Left ventricle myocardium inferior (tissue), 1 donor: ENCODE data around the gene TMIGD2. TPM values are rescaled to one million over a fixed set of nuclear protein-coding genes. Genes with fewer than 3 reads are reported as not detected.
"Not testable (repeated sequence)": the region's sequence is repeated elsewhere in the genome, so short reads cannot be mapped to it uniquely, and the experiment has no call there.

Source experiments
- DNase-seq: peaks from one replicate; pipeline ENCODE4 v3.0.0-alpha.2; 2020
- H3K27ac ChIP-seq: fragments of 200-600 bp; replicated peaks from 2 replicates; pipeline ENCODE4 v1.8.0; 2021
- H3K27me3 ChIP-seq: fragments of 200-600 bp; 2 replicates; pipeline ENCODE4 v1.8.0; 2021; ENCODE audit warnings: low read depth
- H3K36me3 ChIP-seq: fragments of 200-600 bp; 2 replicates; pipeline ENCODE4 v1.8.0; 2021
- H3K4me1 ChIP-seq: fragments of 200-600 bp; 2 replicates; pipeline ENCODE4 v1.8.0; 2021
- H3K4me3 ChIP-seq: fragments of 200-600 bp; 2 replicates; pipeline ENCODE4 v1.8.0; 2021; ENCODE audit warnings: mild to moderate bottlenecking, moderate library complexity
- H3K9me3 ChIP-seq: fragments of 200-600 bp; replicated peaks from 2 replicates; pipeline ENCODE4 v1.8.0; 2021
- CTCF ChIP-seq: fragments of 200-600 bp; IDR thresholded peaks from 2 replicates; pipeline ENCODE4 v1.8.0; 2021; ENCODE audit warnings: antibody characterized with exemption, mild to moderate bottlenecking, borderline replicate concordance
- intact Hi-C: fragments of 100-400 bp; cut with micrococcal nuclease; formaldehyde crosslinking; loops from one replicate; pipeline ENCODE4 v1.11.0; 2022
- long read RNA-seq: library from polyadenylated mRNA; unstranded; transcript quantifications from one replicate; pipeline ENCODE4 v2.0.0, GENCODE V29; 2021
- total RNA-seq: library from RNA; stranded (reverse); fragmentation: NEBNext Ultra II Directional; extraction: Animal tissue kit (Norgen Biotek cat#: 25700); gene quantifications from one replicate; pipeline ENCODE4 v1.2.1, GENCODE V29; 2021
- donor health status: DM: no; HTN: yes; CAD: no; lungs with severe emphysema.

TMIGD2 gene
- total RNA-seq: not detected
- long read RNA-seq: 0 reads

GRCh38 chr19:4302243-4302640, at the start of gene TMIGD2:
TMIGD2 (minus strand) TSS chr19:4302389; CDS start chr19:4302385, 4 bp downstream.
- Histone ChIP-seq H3K27me3 (peaks cover 75% of the 10 kb centered on the region), H3K36me3 (no peaks in the 10 kb centered on the region), H3K27ac (no peak within 1 kb of the TSS), H3K9me3 (no peaks in the 10 kb centered on the region), H3K4me3 (no peak within 1 kb of the TSS), H3K4me1 (peaks cover 5% of the 10 kb centered on the region)
- DNase-seq: no peak
- intact Hi-C loops: no loop called here
- TF ChIP-seq CTCF: no peak

GRCh38 chr19:4350726-4351125, 48.5 kb upstream of the TMIGD2 start:
- H3K4me1 ChIP-seq: peaks cover 7% of the 10 kb centered on the region
- H3K36me3 ChIP-seq: peaks cover 17% of the 10 kb centered on the region
- intact Hi-C loops: no loop called here
- no peak for DNase-seq
- no peak overlapping the region for H3K27ac ChIP-seq
- no peaks in the 10 kb centered on the region for H3K27me3 ChIP-seq
- no peak for TF ChIP-seq CTCF
- no peak overlapping the region for H3K4me3 ChIP-seq
- H3K9me3 ChIP-seq: no peaks in the 10 kb centered on the region

GRCh38 chr19:4350111-4350510, 47.9 kb upstream of the TMIGD2 start:
- H3K4me1 ChIP-seq: peaks cover 7% of the 10 kb centered on the region
- no peaks in the 10 kb centered on the region for H3K9me3 ChIP-seq
- no peak overlapping the region for H3K27ac ChIP-seq
- DNase-seq: no peak
- no peak for TF ChIP-seq CTCF
- no peaks in the 10 kb centered on the region for H3K27me3 ChIP-seq
- no peak overlapping the region for H3K4me3 ChIP-seq
- intact Hi-C loops: no loop called here
- H3K36me3 ChIP-seq: peaks cover 19% of the 10 kb centered on the region

- intact Hi-C loops, H3K27ac ChIP-seq, H3K4me1 ChIP-seq, H3K4me3 ChIP-seq, H3K27me3 ChIP-seq, DNase-seq, H3K9me3 ChIP-seq: not testable (repeated sequence)
- peaks cover 19% of the 10 kb centered on the region for H3K36me3 ChIP-seq
These were observed 47.0 kb upstream of the TMIGD2 start for GRCh38 chr19:4349225-4349624.

- intact Hi-C loops: no loop called here
- Histone ChIP-seq H3K27ac (no peak overlapping the region), H3K36me3 (peaks cover 14% of the 10 kb centered on the region)
These were observed 45.3 kb upstream of the TMIGD2 start for GRCh38 chr19:4347521-4347920.

GRCh38 chr19:4346020-4346383, 43.8 kb upstream of the TMIGD2 start:
- intact Hi-C loops: no loop called here
- H3K4me3 ChIP-seq: no peak overlapping the region
- DNase-seq: no peak
- H3K27me3 ChIP-seq: no peaks in the 10 kb centered on the region
- TF ChIP-seq CTCF: no peak
- no peak overlapping the region for H3K27ac ChIP-seq
- no peaks in the 10 kb centered on the region for H3K9me3 ChIP-seq
- peaks cover 14% of the 10 kb centered on the region for H3K36me3 ChIP-seq
- H3K4me1 ChIP-seq: peaks cover 20% of the 10 kb centered on the region

More at GRCh38 chr19:4347521-4347920, 45.3 kb upstream of the TMIGD2 start:
- DNase-seq: no peak
- no peaks in the 10 kb centered on the region for H3K27me3 ChIP-seq
- peaks cover 17% of the 10 kb centered on the region for H3K4me1 ChIP-seq
- H3K4me3 ChIP-seq: no peak overlapping the region
- no peak for TF ChIP-seq CTCF
- H3K9me3 ChIP-seq: no peaks in the 10 kb centered on the region
